ENCODE data around the gene TUT7.
A peak's percentile ranks its signal among the peaks of the same experiment; 100 is the strongest.
"Not testable (repeated sequence)": the region's sequence is repeated elsewhere in the genome, so short reads cannot be mapped to it uniquely, and the experiment has no call there.

TUT7 gene

GRCh38 chr9:86354011-86354817 is at the start of gene TUT7:
Gene TUT7, minus strand, starts transcription at chr9:86354410. Its CDS starts 1,211 bp downstream, at chr9:86353199.
- peak; percentile 91 for DNase-seq

DNA sequence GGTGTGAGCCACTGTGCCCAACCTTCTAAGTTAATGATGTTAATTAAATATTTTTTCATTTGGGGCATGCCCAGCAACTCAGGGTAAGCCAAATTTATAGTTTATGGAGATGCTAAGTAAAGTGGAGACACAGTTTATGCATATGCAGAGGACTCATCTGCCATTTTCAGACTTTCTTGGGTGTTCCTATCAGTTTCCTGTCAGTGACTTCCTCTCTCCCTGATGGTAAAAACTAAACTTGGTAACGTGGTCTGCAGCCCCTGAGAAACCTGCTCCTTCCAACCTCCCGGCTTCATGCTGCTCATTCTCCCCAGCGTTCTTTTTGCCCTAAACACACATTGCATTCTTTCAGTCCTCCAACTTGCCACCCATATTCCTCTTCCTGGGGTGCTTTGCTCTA is 48.4 kb upstream of the TUT7 start:
- DNase-seq: no peak

DNA sequence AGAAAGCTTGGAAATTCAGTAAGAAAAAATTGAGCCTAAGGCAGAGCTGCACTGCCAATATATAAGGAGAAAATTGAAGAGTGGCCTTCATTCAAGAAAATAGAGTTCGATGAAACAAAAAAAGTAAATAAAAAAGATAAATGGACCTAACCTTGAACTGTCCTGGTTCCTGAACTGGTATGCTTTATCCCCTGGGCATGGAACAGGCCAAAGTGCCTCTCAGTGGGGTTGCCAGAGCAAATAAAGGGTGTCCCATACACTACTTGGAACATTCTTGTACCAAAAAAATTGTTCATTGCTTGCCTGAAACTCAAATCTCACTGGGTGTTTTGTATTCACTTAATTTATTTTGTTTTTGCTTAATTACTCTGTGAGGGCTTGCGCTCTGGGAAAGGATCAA is 42.2 kb upstream of the TUT7 start:
- no peak for DNase-seq

DNA sequence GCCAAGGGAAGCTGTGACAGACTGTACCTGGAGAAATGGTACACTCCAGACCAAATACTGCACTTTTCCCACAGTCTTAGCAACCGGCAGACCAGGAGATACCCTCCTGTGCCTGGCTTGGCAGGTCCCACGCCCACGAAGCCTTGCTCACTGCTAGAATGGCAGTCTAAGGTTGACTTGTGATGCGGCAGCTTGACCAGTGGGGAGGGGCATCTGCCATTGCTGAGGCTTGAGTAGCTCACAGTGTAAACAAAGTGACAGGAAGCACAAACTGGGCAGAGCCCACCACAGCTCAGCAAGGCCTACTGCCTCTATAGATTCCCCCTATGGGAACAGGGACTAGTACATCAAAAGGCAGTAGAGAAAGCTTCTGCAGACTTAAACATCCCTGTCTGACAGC is 36.0 kb upstream of the TUT7 start:
- DNase-seq: not testable (repeated sequence)

GRCh38 chr9:86389628-86390027 is 35.4 kb upstream of the TUT7 start:
- DNase-seq: no peak

DNA sequence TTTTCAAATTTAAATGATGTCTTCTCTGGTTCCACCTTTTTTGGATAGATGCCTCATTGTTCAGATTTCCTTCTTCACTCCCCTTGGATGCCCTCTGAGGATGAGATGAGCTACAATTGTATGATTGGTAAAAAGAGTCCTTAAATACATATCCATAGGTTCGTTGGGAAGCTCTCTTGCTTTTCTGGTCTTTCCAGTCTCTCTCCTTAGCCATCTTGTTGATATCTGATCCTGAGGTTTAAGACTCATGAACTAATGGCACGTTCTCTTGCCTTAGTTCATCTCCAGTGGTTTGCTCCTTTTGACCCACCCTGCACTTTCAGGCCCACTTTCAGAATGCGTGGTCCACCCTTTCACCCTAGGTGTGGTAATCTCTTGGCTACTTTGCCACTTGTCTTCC is 33.2 kb upstream of the TUT7 start:
- no peak for DNase-seq

DNA sequence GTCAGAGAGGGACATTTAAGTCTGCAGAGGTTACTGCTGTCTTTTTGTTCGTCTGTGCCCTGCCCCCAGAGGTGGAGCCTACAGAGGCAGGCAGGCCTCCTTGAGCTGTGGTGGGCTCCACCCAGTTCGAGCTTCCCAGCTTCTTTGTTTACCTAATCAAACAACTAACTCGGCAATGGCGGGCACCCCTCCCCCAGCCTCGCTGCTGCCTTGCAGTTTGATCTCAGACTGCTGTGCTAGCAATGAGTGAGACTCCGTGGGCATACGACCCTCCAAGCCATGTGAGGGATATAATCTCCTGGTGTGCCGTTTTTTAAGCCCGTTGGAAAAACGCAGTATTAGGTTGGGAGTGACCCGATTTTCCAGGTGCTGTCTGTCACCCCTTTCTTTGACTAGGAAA is 28.8 kb upstream of the TUT7 start:
- not testable (repeated sequence) for DNase-seq

DNA sequence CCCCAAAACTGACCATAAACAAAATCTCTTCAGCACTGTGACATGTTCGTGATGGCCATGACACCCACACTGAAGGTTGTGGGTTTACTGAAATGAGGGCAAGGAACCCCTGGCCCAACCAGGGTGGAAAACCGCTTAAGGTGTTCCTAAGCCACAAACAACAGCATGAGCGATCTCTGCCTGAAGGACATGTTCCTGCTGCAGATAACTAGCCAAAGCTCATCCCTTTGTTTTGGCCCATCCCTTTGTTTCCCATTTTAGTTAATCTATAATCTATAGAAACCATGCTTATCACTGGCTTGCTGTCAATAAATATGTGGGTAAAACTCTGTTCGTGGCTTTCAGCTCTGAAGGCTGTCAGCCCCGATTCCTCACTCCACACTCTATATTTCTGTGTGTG is 21.8 kb upstream of the TUT7 start:
- no peak for DNase-seq

- DNase-seq: no peak
These were observed 15.6 kb upstream of the TUT7 start for GRCh38 chr9:86369810-86370209.

DNA sequence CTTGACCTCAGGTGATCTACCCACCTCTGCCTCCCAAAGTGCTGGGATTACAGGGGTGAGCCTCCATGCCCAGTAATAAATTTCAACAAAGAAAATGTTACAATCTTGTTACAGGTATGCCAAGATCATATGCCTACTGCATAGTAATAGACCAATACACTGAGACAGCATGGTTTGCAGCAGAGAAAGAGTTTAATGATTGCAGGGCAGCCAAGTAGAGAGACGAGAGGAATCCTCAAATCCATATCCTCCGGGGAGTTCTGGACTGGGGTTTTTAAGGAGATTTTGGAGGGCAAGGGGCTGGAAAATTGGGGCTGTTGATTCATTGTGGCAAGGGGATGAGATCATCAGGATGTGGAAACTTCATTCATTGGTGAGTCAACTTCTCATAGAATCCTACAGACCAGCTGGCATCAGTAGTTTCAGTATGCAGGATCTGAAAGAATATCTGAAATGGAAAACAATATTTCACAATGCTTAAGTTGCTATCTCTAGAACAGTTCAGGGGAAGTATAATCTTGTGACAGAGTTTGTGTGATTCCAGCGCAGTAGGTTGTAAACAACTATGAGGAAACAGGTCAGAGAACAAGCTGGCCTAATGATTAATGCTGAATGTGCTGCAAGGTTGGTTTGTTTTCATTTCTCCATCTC is 14.8 kb upstream of the TUT7 start:
- DNase-seq: no peak

- no peak for DNase-seq
These were observed 7.0 kb upstream of the TUT7 start for GRCh38 chr9:86361176-86361575.

- no peak for DNase-seq
These were observed 5.1 kb upstream of the TUT7 start for GRCh38 chr9:86359151-86359879.

- no peak for DNase-seq
These were observed 3.0 kb upstream of the TUT7 start for GRCh38 chr9:86356871-86357866.

DNA sequence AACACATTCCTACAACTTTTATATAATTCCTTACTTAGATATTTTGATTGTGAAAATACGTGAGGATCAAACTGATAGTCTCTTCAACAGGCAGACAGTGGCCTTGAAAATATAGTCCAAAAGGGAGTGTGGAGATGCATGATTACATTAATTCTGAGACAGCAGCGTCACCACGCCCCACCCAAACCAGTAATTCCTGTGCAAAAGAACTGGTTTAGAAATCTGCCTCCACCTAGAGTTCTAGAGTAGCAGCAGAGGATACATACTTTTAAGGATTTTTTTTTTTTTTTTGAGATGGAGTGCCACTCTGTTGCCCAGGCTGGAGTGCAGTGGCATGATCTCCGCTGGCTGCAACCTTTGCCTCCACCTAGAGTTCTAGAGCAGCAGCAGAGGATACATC is 1.6 kb upstream of the TUT7 start:
- no peak for DNase-seq

- DNase-seq: no peak
These were observed 654 bp upstream of the TUT7 start for GRCh38 chr9:86354818-86355309.

GRCh38 chr9:86353655-86354010 is 577 bp downstream of the TUT7 start:
- peak; percentile 10 for DNase-seq

DNA sequence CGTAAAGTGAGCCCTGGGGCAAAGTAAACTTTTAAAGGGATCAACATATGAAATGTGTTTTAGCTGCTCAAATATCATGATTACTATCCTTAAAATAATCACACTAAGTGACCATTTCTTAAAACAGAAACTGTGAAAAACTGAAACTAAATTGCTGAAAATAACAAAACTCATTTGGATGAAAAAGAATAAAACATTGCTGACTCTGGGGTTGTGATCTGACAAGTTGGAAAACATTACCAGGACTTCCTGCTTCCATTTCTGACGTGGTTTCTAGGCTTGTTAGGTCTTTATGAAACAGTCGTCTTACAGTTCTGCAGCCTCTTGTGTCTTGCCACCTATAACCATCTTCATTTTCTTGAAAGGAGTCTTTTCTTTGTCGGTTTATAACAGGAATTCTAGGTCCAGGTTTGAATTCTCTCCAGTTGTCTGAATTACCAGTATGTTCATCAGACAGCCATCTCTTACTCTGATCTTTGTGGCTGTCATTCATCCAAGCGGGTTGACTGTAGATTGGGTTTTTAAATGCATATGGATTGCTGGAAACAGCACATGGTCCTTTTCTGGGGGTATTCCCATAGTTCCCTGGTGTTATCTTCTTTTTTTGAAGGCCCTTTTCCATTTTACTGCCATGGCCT is 1.7 kb downstream of the TUT7 start:
- no peak for DNase-seq

DNA sequence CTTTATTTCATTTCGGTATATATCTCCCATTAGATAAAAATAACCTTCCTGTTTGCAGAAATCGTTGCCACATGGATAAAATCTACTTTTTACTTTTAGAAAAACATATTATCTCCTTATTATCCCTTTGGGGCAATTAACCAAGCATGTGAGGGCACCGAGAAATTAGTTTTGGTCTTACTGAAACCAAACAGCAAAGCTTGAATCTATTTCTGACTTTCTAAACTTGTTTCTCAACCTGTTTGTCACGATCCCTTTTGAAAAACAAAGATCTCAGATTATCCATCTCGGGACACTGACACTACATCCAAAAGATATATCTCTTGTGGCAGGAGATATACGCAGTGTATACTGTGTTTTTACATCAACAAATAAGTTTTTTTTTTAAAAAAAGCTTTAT is 2.3 kb downstream of the TUT7 start:
- no peak for DNase-seq

GRCh38 chr9:86350006-86350760 is 4.0 kb downstream of the TUT7 start:
- DNase-seq: no peak

GRCh38 chr9:86349271-86349670 is 4.9 kb downstream of the TUT7 start:
- DNase-seq: no peak

- DNase-seq: no peak
These were observed 6.2 kb downstream of the TUT7 start for GRCh38 chr9:86347991-86348390.

Measured in NCI-H510A (cell line).